SK-N-SH (cell line): ENCODE measurements around the gene SNX10. TPM values are rescaled to one million over a fixed set of nuclear protein-coding genes. Genes with fewer than 3 reads are reported as not detected.

ENCODE experiments used
- CTCF ChIA-PET: fragments of 300-600, 350-600 bp; formaldehyde crosslinking; extraction: SDS; loops from one replicate; lab custom pipeline; 2021; lab: Yijun Ruan, JAX
- POLR2A ChIA-PET: fragments of 350-600 bp; sonication (Branson Sonifier 250); formaldehyde crosslinking; extraction: SDS; loops from one replicate; lab custom pipeline; 2020; ENCODE audit warnings: antibody characterized with exemption, inconsistent platforms; lab: Yijun Ruan, JAX
- DNase-seq: peaks from one replicate; pipeline ENCODE4 v3.0.0; 2012
- H2AFZ ChIP-seq: fragments of 200-600 bp; sonication (generic); 2 replicates; pipeline ENCODE4 v1.8.1; 2016; ENCODE audit warnings: antibody characterized with exemption, mild to moderate bottlenecking, low read depth
- H3F3A ChIP-seq: fragments of 200-600 bp; sonication (generic); replicated peaks from 2 replicates; pipeline ENCODE3; 2016; ENCODE audit warnings: antibody characterized with exemption, mild to moderate bottlenecking; ENCODE audit not compliant: insufficient read depth
- H3K27ac ChIP-seq, 2 experiments: fragments of 200-500 bp in 1 of 2; fragments of 200-600 bp in 1 of 2; sonication (Bioruptor generic) in 1 of 2; sonication (generic), shearing (Covaris generic) in 1 of 2; 2 replicates each; pipeline versions ENCODE4 v1.5.1 to v1.6.1; 2014 to 2016; ENCODE audit warnings: low read depth in 2 of 2, inconsistent platforms in 1 of 2, low read length in 1 of 2, mild to moderate bottlenecking in 1 of 2, mixed read lengths in 1 of 2
- H3K27me3 ChIP-seq: fragments of 200-600 bp; sonication (generic), shearing (Covaris generic); 2 replicates; pipeline ENCODE4 v1.6.1; 2016; ENCODE audit warnings: mixed run types; ENCODE audit not compliant: insufficient read depth
- H3K36me3 ChIP-seq, 2 experiments: fragments of 200-500 bp in 1 of 2; fragments of 200-600 bp in 1 of 2; sonication (Bioruptor generic) in 1 of 2; sonication (generic) in 1 of 2; replicated peaks in 1 of 2; 2 replicates each; pipeline versions ENCODE3 to v1.5.1; 2014 to 2016; ENCODE audit warnings: low read length in 1 of 2, mild to moderate bottlenecking in 1 of 2; ENCODE audit not compliant: insufficient read depth in 2 of 2, control insufficient read depth in 1 of 2
- H3K4me1 ChIP-seq, 2 experiments: fragments of 200-500 bp in 1 of 2; fragments of 200-600 bp in 1 of 2; sonication (Bioruptor generic) in 1 of 2; sonication (generic), shearing (Covaris generic) in 1 of 2; 2 replicates each; pipeline versions ENCODE4 v1.5.1 to v1.6.1; 2014 to 2016; ENCODE audit warnings: low read depth in 1 of 2, low read length in 1 of 2, mixed run types in 1 of 2; ENCODE audit not compliant: insufficient read depth in 2 of 2, control insufficient read depth in 1 of 2
- H3K4me2 ChIP-seq: fragments of 200-600 bp; sonication (generic), shearing (Covaris generic); 2 replicates; pipeline ENCODE4 v1.6.1; 2017; ENCODE audit warnings: mixed run types
- H3K4me3 ChIP-seq, 2 experiments: fragments of 200-500 bp in 1 of 2; fragments of 200-600 bp in 1 of 2; sonication (Bioruptor generic) in 1 of 2; sonication (generic), shearing (Covaris generic) in 1 of 2; 2 replicates each; pipeline versions ENCODE4 v1.5.1 to v1.8.1; 2014 to 2016; ENCODE audit warnings: low read depth in 2 of 2, inconsistent platforms in 1 of 2, low read length in 1 of 2, mild to moderate bottlenecking in 1 of 2, mixed read lengths in 1 of 2, moderate library complexity in 1 of 2
- H3K79me2 ChIP-seq: fragments of 200-600 bp; sonication (generic); 2 replicates; pipeline ENCODE4 v1.8.1; 2017; ENCODE audit warnings: mild to moderate bottlenecking; ENCODE audit not compliant: insufficient read depth
- H3K9ac ChIP-seq: fragments of 200-600 bp; sonication (generic); 2 replicates; pipeline ENCODE4 v1.6.1; 2017; ENCODE audit warnings: mixed run types
- H3K9me2 ChIP-seq: fragments of 200-600 bp; sonication (generic); 2 replicates; pipeline ENCODE4 v1.6.1; 2017; ENCODE audit warnings: mixed run types
- H3K9me3 ChIP-seq: fragments of 200-600 bp; sonication (generic); 2 replicates; pipeline ENCODE4 v1.6.1; 2017; ENCODE audit warnings: mixed run types, mild to moderate bottlenecking, moderate library complexity
- H4K20me1 ChIP-seq: fragments of 200-600 bp; sonication (generic); 2 replicates; pipeline ENCODE4 v1.6.1; 2017; ENCODE audit warnings: mild to moderate bottlenecking, mixed run types; ENCODE audit not compliant: insufficient read depth
- CHD2 ChIP-seq: fragments of 150-350 bp; IDR thresholded peaks from 2 replicates; pipeline ENCODE4 v1.6.1; 2018; ENCODE audit warnings: low read length; ENCODE audit not compliant: partially characterized antibody
- ELF1 ChIP-seq: IDR thresholded peaks from 2 replicates; pipeline ENCODE4 v1.4.0; 2012
- FOSL2 ChIP-seq: IDR thresholded peaks from 2 replicates; pipeline ENCODE4 v1.4.0; 2012; ENCODE audit warnings: low read depth, mild to moderate bottlenecking, moderate library complexity, borderline replicate concordance
- FOXJ3 ChIP-seq: sonication (generic); formaldehyde crosslinking; IDR thresholded peaks from 2 replicates; pipeline ENCODE4 v1.5.1; 2020; ENCODE audit warnings: mild to moderate bottlenecking, missing genetic modification reagents
- FOXM1 ChIP-seq: IDR thresholded peaks from 2 replicates; pipeline ENCODE4 v1.4.0; 2012; ENCODE audit warnings: low read depth, mild to moderate bottlenecking
- JUND ChIP-seq: IDR thresholded peaks from 2 replicates; pipeline ENCODE4 v1.4.0; 2012
- NFIC ChIP-seq: IDR thresholded peaks from 2 replicates; pipeline ENCODE4 v1.4.0; 2012; ENCODE audit warnings: borderline replicate concordance
- RCOR1 ChIP-seq: fragments of 150-350 bp; IDR thresholded peaks from 2 replicates; pipeline ENCODE4 v1.6.1; 2017; ENCODE audit warnings: antibody characterized with exemption, low read length
- REST ChIP-seq: IDR thresholded peaks from 2 replicates; pipeline ENCODE4 v1.6.1; 2012; ENCODE audit warnings: mild to moderate bottlenecking, low read depth, low read length, moderate library complexity
- RFX5 ChIP-seq: IDR thresholded peaks from 2 replicates; pipeline ENCODE4 v1.6.1; 2012; ENCODE audit warnings: mild to moderate bottlenecking, improper control_type of control experiment, low read length
- RXRA ChIP-seq: IDR thresholded peaks from 2 replicates; pipeline ENCODE4 v1.4.0; 2012; ENCODE audit warnings: low read depth, mild to moderate bottlenecking, borderline replicate concordance
- SIN3A ChIP-seq: IDR thresholded peaks from 2 replicates; pipeline ENCODE4 v1.6.1; 2012; ENCODE audit warnings: low read depth, mild to moderate bottlenecking, low read length, moderate library complexity, borderline replicate concordance
- SMC3 ChIP-seq: IDR thresholded peaks from 2 replicates; pipeline ENCODE4 v1.6.1; 2012; ENCODE audit warnings: low read depth, low read length, improper control_type of control experiment
- TAF1 ChIP-seq: IDR thresholded peaks from 2 replicates; pipeline ENCODE4 v1.6.1; 2012; ENCODE audit warnings: low read depth, mild to moderate bottlenecking, low read length, moderate library complexity, borderline replicate concordance
- TCF12 ChIP-seq: IDR thresholded peaks from 2 replicates; pipeline ENCODE4 v1.4.0; 2012
- YY1 ChIP-seq: IDR thresholded peaks from 2 replicates; pipeline ENCODE4 v1.4.0; 2012; ENCODE audit warnings: low read depth, mild to moderate bottlenecking
- ZBTB33 ChIP-seq: IDR thresholded peaks from 2 replicates; pipeline ENCODE4 v1.4.0; 2012; ENCODE audit warnings: low read depth, borderline replicate concordance
- whole genome bisulfite sequencing: methylation state at CpG from one replicate; pipeline ENCODE4 v1.1.6; 2017; ENCODE audit warnings: low lambda C conversion rate; 5-methylcytosine and 5-hydroxymethylcytosine counted together
- polyA plus RNA-seq, 3 experiments: library from polyadenylated mRNA; depleted of rRNA; stranded (reverse); fragments of >200 nt; gene quantifications; 2 replicates each; pipeline ENCODE4 v1.2.3, GENCODE V29; 2012
- TF ChIP-seq, protein P1 (sequence below): fragments of 150-350 bp; IDR thresholded peaks from 2 replicates; pipeline ENCODE4 v1.6.1; 2017; ENCODE audit warnings: antibody characterized with exemption, low read length, low read depth, borderline replicate concordance
- TF ChIP-seq, protein P2 (sequence below): fragments of 150-350 bp; IDR thresholded peaks from 2 replicates; pipeline ENCODE4 v1.6.1; 2016; ENCODE audit warnings: mild to moderate bottlenecking, low read depth, low read length

Gene SNX10
- polyA plus RNA-seq, 1 of the 3 experiments (the other 2 are of a cell fraction) = 0.02 TPM

DNA sequence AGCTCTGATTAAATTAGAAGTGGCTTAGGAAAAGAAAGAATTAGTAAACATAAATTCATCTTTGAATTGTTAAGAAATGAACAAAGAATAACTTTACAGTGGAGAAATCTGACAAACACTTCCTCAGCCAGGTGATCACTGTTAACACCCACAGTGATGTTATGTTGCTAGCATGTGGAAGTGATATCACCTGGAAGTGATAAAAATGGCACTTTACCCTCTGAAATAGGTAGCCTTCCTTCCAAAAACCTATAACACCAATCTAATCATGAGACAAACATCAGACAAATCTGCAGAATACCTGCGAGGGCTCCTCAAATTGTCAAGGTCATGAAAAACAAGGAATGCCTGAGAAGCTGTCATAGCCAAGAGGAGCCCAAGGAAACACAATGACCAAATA, 59.5 kb downstream of the SNX10 start:
- Histone ChIP-seq H3K79me2 (no peaks in the 10 kb centered on the region), H3K36me3 (no peaks in the 10 kb centered on the region), H3K9me3 (no peaks in the 10 kb centered on the region), H3K9ac (no peak overlapping the region), H3K9me2 (no peaks in the 10 kb centered on the region), H2AFZ (no peak overlapping the region), H3K4me1 (peaks cover 0 to 3% of the 10 kb centered on the region in 2 experiments; a peak in 2 of 4 replicates), H4K20me1 (no peaks in the 10 kb centered on the region), H3F3A (no peaks in the 10 kb centered on the region), H3K27ac (no peak overlapping the region), H3K4me2 (no peak overlapping the region), H3K4me3 (no peak overlapping the region), H3K27me3 (no peaks in the 10 kb centered on the region)
- POLR2A ChIA-PET = no interaction called here
- WGBS = 67% methylated on average over 1 of the region's 1 CpG
- CTCF ChIA-PET = interaction anchor here (0.9 to 5.1 kb wide), 9 partner anchors 11 to 482 kb away, joined by 3 to 29 read pairs (median 7); no protein-coding TSS in a partner anchor
- no peak for TF ChIP-seq FOXJ3 (CRISPR knock-in tag)
- no peak for TF ChIP-seq TCF12
- TF ChIP-seq RXRA = no peak
- no peak for TF ChIP-seq CHD2
- TF ChIP-seq ZBTB33 = no peak
- no peak for DNase-seq

DNA sequence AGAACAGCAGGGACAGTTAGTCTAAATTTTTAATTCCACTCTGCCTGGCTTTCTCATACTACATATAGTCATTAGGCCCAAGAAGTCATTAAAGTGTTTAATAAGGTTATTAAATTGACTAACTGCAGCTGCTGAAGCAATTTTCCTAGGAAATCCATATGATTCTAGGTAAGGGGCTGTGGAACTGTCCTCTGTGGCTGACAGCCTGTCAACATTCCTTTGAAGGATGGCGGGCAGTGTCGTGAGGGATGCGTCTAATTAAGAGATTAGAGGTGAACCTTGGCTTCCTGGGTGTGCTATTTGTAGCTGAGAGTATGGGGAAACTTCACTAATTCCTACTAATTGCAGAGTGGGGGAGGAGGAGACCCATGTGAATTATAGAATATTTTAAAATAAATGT, 64.6 kb downstream of the SNX10 start:
- H3F3A ChIP-seq = no peaks in the 10 kb centered on the region
- no peaks in the 10 kb centered on the region for H3K9me2 ChIP-seq
- no peaks in the 10 kb centered on the region for H3K36me3 ChIP-seq
- H3K79me2 ChIP-seq = no peaks in the 10 kb centered on the region
- POLR2A ChIA-PET = no interaction called here
- CTCF ChIA-PET = interaction anchor here (0.6 to 18.0 kb wide), 7 partner anchors 9 to 854 kb away, joined by 3 to 603 read pairs (median 22); no protein-coding TSS in a partner anchor
- no peak overlapping the region for H3K4me2 ChIP-seq
- WGBS = 85% methylated on average over 3 of the region's 3 CpGs
- no peaks in the 10 kb centered on the region for H3K4me1 ChIP-seq
- H3K27ac ChIP-seq = no peak overlapping the region
- DNase-seq = no peak
- no peaks in the 10 kb centered on the region for H3K9me3 ChIP-seq
- H3K27me3 ChIP-seq = no peaks in the 10 kb centered on the region; the same call in 1 of the 2 replicates
- H3K9ac ChIP-seq = no peak overlapping the region
- H4K20me1 ChIP-seq = no peaks in the 10 kb centered on the region
- H2AFZ ChIP-seq = no peak overlapping the region
- H3K4me3 ChIP-seq = no peak overlapping the region
- TF ChIP-seq TCF12 (no peak), RFX5 (no peak), SMC3 (no peak), ELF1 (no peak), NFIC (no peak), JUND (no peak), REST (no peak), FOXM1 (no peak), ZBTB33 (no peak), RCOR1 (no peak), FOSL2 (no peak), YY1 (no peak), SIN3A (no peak), FOXJ3 (CRISPR knock-in tag) (no peak), TAF1 (no peak)
- TF ChIP-seq, protein P1, sequence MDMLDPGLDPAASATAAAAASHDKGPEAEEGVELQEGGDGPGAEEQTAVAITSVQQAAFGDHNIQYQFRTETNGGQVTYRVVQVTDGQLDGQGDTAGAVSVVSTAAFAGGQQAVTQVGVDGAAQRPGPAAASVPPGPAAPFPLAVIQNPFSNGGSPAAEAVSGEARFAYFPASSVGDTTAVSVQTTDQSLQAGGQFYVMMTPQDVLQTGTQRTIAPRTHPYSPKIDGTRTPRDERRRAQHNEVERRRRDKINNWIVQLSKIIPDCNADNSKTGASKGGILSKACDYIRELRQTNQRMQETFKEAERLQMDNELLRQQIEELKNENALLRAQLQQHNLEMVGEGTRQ = no peak
- TF ChIP-seq, protein P2, sequence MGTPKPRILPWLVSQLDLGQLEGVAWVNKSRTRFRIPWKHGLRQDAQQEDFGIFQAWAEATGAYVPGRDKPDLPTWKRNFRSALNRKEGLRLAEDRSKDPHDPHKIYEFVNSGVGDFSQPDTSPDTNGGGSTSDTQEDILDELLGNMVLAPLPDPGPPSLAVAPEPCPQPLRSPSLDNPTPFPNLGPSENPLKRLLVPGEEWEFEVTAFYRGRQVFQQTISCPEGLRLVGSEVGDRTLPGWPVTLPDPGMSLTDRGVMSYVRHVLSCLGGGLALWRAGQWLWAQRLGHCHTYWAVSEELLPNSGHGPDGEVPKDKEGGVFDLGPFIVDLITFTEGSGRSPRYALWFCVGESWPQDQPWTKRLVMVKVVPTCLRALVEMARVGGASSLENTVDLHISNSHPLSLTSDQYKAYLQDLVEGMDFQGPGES = no peak
